HepG2 (cell line): Measurements from ENCODE around the gene BAHCC1.

Experiments
- ATF3 ChIP-seq: sonication (generic); formaldehyde crosslinking; IDR thresholded peaks from 2 replicates; pipeline ENCODE4 v1.4.0; 2020; ENCODE audit warnings: missing genetic modification reagents
- BHLHE40 ChIP-seq: IDR thresholded peaks from 2 replicates; pipeline ENCODE4 v1.6.1; 2011; ENCODE audit warnings: low read length, improper control_type of control experiment
- CBFB ChIP-seq: sonication (generic); formaldehyde crosslinking; IDR thresholded peaks from 2 replicates; pipeline ENCODE4 v1.4.0; 2020; ENCODE audit warnings: missing genetic modification reagents
- EZH2 ChIP-seq: conservative IDR thresholded peaks from 2 replicates; pipeline ENCODE4 v1.6.1; 2012; ENCODE audit warnings: mild to moderate bottlenecking, low read depth, low read length, moderate library complexity
- FOSL1 ChIP-seq: sonication (generic); formaldehyde crosslinking; IDR thresholded peaks from 2 replicates; pipeline ENCODE4 v1.9.0; 2021; ENCODE audit warnings: missing genetic modification reagents, borderline replicate concordance
- GLI4 ChIP-seq: sonication (generic); formaldehyde crosslinking; IDR thresholded peaks from 2 replicates; pipeline ENCODE4 v1.5.1; 2020; ENCODE audit warnings: missing genetic modification reagents, mild to moderate bottlenecking, moderate library complexity, borderline replicate concordance
- HDAC2 ChIP-seq: sonication (generic); formaldehyde crosslinking; IDR thresholded peaks from 2 replicates; pipeline ENCODE4 v1.4.0; 2020; ENCODE audit warnings: missing genetic modification reagents
- HNRNPLL ChIP-seq: fragments of 200-400 bp; formaldehyde crosslinking; IDR thresholded peaks from 2 replicates; pipeline ENCODE4 v1.6.1; 2017; ENCODE audit warnings: mild to moderate bottlenecking, low read depth, low read length; ENCODE audit not compliant: poor library complexity, severe bottlenecking
- POLR2AphosphoS5 ChIP-seq: IDR thresholded peaks from 2 replicates; pipeline ENCODE4 v1.6.1; 2012; ENCODE audit warnings: low read depth, low read length
- RXRA ChIP-seq: sonication (generic); formaldehyde crosslinking; IDR thresholded peaks from 2 replicates; pipeline ENCODE4 v1.5.1; 2020; ENCODE audit warnings: missing genetic modification reagents
- SRF ChIP-seq: IDR thresholded peaks from 2 replicates; pipeline ENCODE4 v1.6.1; 2011; ENCODE audit warnings: mild to moderate bottlenecking, low read depth, low read length, moderate library complexity
- ZNF770 ChIP-seq: sonication (generic); formaldehyde crosslinking; IDR thresholded peaks from 2 replicates; pipeline ENCODE4 v1.5.0; 2020; ENCODE audit warnings: mild to moderate bottlenecking, missing genetic modification reagents
- TF ChIP-seq, protein P1 (sequence below): sonication (generic); formaldehyde crosslinking; IDR thresholded peaks from 2 replicates; pipeline ENCODE4 v1.4.0; 2020; ENCODE audit warnings: missing genetic modification reagents, borderline replicate concordance
- TF ChIP-seq, protein P2 (sequence below): IDR thresholded peaks from 2 replicates; pipeline ENCODE4 v1.6.1; 2016; ENCODE audit warnings: mild to moderate bottlenecking

DNA sequence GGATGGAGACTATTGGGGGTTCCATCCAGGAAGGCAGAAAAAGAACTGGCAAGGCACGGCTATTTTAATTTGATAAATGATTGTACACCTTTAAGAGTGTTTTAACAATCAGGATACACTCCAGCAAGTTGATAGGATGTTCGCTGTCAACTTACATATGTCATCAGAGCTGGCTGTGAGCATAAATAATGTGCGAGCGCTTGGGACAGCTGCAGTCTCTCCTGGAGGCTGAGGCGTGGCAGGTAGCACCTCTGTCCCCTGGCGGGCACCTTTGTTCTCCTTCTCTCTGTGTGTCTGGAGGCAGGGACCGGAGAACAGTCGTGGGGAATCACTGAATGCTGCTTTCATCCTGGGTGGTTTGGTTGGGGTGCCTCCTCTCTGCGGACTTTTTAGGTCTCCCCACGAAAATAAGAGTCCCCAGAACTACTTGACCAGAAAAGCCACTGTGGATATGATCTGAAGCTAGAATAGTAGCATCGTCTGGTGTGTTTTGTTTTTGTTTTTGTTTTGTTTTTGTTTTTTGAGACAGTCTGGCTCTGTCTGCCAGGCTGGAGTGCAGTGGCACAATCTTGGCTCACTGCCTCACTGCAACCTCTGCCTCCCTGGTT, 9.4 kb downstream of the BAHCC1 start:
- no peak for TF ChIP-seq HDAC2 (CRISPR knock-in tag)
- TF ChIP-seq FOSL1 (CRISPR knock-in tag): no peak
- TF ChIP-seq EZH2: no peak
- TF ChIP-seq, protein P1, sequence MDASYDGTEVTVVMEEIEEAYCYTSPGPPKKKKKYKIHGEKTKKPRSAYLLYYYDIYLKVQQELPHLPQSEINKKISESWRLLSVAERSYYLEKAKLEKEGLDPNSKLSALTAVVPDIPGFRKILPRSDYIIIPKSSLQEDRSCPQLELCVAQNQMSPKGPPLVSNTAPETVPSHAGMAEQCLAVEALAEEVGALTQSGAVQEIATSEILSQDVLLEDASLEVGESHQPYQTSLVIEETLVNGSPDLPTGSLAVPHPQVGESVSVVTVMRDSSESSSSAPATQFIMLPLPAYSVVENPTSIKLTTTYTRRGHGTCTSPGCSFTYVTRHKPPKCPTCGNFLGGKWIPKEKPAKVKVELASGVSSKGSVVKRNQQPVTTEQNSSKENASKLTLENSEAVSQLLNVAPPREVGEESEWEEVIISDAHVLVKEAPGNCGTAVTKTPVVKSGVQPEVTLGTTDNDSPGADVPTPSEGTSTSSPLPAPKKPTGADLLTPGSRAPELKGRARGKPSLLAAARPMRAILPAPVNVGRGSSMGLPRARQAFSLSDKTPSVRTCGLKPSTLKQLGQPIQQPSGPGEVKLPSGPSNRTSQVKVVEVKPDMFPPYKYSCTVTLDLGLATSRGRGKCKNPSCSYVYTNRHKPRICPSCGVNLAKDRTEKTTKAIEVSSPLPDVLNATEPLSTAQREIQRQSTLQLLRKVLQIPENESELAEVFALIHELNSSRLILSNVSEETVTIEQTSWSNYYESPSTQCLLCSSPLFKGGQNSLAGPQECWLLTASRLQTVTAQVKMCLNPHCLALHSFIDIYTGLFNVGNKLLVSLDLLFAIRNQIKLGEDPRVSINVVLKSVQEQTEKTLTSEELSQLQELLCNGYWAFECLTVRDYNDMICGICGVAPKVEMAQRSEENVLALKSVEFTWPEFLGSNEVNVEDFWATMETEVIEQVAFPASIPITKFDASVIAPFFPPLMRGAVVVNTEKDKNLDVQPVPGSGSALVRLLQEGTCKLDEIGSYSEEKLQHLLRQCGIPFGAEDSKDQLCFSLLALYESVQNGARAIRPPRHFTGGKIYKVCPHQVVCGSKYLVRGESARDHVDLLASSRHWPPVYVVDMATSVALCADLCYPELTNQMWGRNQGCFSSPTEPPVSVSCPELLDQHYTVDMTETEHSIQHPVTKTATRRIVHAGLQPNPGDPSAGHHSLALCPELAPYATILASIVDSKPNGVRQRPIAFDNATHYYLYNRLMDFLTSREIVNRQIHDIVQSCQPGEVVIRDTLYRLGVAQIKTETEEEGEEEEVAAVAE (CRISPR knock-in tag): no peak
- no peak for TF ChIP-seq BHLHE40
- no peak for TF ChIP-seq POLR2AphosphoS5
- no peak for TF ChIP-seq ATF3
- no peak for TF ChIP-seq ZNF770 (CRISPR knock-in tag)
- TF ChIP-seq CBFB (CRISPR knock-in tag): no peak
- TF ChIP-seq GLI4 (CRISPR knock-in tag): no peak
- no peak for TF ChIP-seq HNRNPLL
- TF ChIP-seq RXRA (CRISPR knock-in tag): no peak
- no peak for TF ChIP-seq SRF
- TF ChIP-seq, protein P2, sequence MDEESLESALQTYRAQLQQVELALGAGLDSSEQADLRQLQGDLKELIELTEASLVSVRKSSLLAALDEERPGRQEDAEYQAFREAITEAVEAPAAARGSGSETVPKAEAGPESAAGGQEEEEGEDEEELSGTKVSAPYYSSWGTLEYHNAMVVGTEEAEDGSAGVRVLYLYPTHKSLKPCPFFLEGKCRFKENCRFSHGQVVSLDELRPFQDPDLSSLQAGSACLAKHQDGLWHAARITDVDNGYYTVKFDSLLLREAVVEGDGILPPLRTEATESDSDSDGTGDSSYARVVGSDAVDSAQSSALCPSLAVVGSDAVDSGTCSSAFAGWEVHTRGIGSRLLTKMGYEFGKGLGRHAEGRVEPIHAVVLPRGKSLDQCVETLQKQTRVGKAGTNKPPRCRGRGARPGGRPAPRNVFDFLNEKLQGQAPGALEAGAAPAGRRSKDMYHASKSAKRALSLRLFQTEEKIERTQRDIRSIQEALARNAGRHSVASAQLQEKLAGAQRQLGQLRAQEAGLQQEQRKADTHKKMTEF: no peak
